ENCODE data around the gene TOX2. TPM values are rescaled to one million over a fixed set of nuclear protein-coding genes. Genes with fewer than 3 reads are reported as not detected.

Gene TOX2
- total RNA-seq, 1 experiment from 2014 or later = 1.7 TPM

DNA sequence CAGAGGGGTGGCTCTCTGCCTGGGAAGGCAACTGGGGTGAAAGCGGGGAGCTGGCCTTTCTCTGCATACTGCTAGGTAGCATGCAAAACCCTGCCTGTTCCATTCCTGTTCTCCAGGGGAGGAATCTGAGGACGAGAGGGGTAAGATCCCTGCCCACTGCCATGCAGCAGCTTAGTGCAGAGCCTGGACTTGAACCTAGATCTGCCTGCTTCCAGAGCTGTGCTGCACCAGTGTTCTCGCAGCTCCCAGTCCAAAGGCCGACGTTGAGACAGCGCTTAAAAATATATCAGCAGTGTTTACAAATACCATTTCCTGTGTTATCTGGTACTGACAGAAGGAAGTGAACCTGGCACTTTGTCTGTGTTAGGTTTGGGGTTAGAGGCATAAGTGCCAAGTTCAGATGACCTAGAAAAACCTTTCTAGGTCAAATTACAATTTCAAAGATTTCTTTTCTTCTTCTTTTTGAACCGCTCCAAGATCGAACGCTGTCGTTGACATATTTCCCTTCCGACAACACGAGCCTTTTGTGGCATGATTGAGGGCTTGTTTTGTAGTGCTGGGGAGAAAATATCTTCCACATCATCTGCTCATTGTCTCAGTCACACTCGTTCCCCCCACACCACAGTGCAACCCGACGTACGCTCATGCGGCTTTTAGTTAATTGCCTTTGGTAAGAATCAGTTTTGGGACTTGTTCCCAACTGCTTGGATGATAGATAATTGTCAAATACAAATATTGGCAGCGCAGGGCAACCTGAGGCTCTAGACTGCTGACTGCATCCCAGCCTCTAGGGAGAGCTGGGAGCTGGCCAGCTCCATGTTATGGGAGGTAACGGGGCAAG lies 44.6 kb downstream of the TOX2 start:
- no peak overlapping the region for H2BK20ac ChIP-seq (ENCODE audit: low read depth, low read length, poor library complexity, severe bottlenecking)
- peaks cover 0 to 5% (median 0%) of the 10 kb centered on the region in 3 experiments; a peak in 2 of 7 replicates for H3K36me3 Mint-ChIP-seq (ENCODE audit: insufficient read depth in 1 of 3, low read depth in 3 of 3)
- H3T11ph ChIP-seq (ENCODE audit: low read length) = no peak overlapping the region
- no peak for DNase-seq
- H3K18ac ChIP-seq (ENCODE audit: insufficient read length, low read depth, low read length) = no peak overlapping the region
- H4K5ac ChIP-seq (ENCODE audit: insufficient read length, low read depth, low read length) = no peak overlapping the region
- WGBS (ENCODE audit: extremely low coverage, insufficient read length, low lambda C conversion rate) = no CpG with 5 or more reads among the region's 19 CpGs
- H3K14ac ChIP-seq (ENCODE audit: insufficient read depth, low read length) = no peak overlapping the region; the same call in 1 of the 2 replicates
- no peak overlapping the region for H3K9ac ChIP-seq (ENCODE audit: extremely low read depth, insufficient read length, low read length)
- H4K91ac ChIP-seq (ENCODE audit: insufficient read length, low read depth, low read length) = no peak overlapping the region
- H4K20me1 ChIP-seq (ENCODE audit: control insufficient read depth, insufficient read depth, insufficient read length) = no peaks in the 10 kb centered on the region
- H3K23me2 ChIP-seq (ENCODE audit: insufficient read length, low read depth, low read length, poor library complexity, severe bottlenecking) = no peaks in the 10 kb centered on the region
- peaks cover 14% of the 10 kb centered on the region; the same call in 1 of the 2 replicates for H3K4me1 ChIP-seq (ENCODE audit: insufficient read depth, low read length)
- H3K27ac Mint-ChIP-seq = peak overlapping the region in 1 of 3 experiments; percentile 89; a peak in 2 of 7 replicates
- H2BK120ac ChIP-seq (ENCODE audit: low read depth, low read length, poor library complexity, severe bottlenecking) = no peak overlapping the region
- H2BK12ac ChIP-seq (ENCODE audit: insufficient read length, low read depth, low read length) = no peak overlapping the region
- H3K27me3 ChIP-seq (ENCODE audit: insufficient read depth, low read length) = no peaks in the 10 kb centered on the region; the same call in 1 of the 2 replicates
- no peaks in the 10 kb centered on the region for H3K79me2 ChIP-seq (ENCODE audit: insufficient read depth, low read length)
- H2AFZ ChIP-seq (ENCODE audit: low read length) = no peak overlapping the region
- H3K4ac ChIP-seq (ENCODE audit: low read depth, low read length) = no peak overlapping the region
- peaks cover 26 to 27% of the 10 kb centered on the region in 2 experiments for H3K4me1 Mint-ChIP-seq
- TF ChIP-seq CTCF (conservative IDR thresholded peaks at IDR 0.05) = no peak
- no peak overlapping the region for H4K8ac ChIP-seq (replicated peaks; ENCODE audit: insufficient read length, low read depth, low read length)
- H3K56ac ChIP-seq (ENCODE audit: insufficient read length, low read depth, low read length) = no peak overlapping the region
- H3K9me3 ChIP-seq (ENCODE audit: control insufficient read depth, low read depth, low read length) = no peaks in the 10 kb centered on the region
- no peak overlapping the region for H3K4me2 ChIP-seq (ENCODE audit: insufficient read depth, insufficient read length, low read length)
- H3K27ac ChIP-seq (ENCODE audit: insufficient read length, low read depth, low read length) = no peak overlapping the region
- H3K9me3 Mint-ChIP-seq = peaks cover 2 to 6% of the 10 kb centered on the region in 2 experiments; a peak in 1 of 5 replicates
- no peak overlapping the region for H3K4me3 Mint-ChIP-seq
- no peak overlapping the region for H2BK5ac ChIP-seq (ENCODE audit: insufficient read length, low read length)
- no peak overlapping the region for H2BK15ac ChIP-seq (ENCODE audit: low read depth, low read length)
- no peak overlapping the region for H2AK5ac ChIP-seq (ENCODE audit: insufficient read length, low read length)
- H3K27me3 Mint-ChIP-seq (ENCODE audit: low read depth) = no peaks in the 10 kb centered on the region; the same call in 1 of the 2 replicates
- no peaks in the 10 kb centered on the region for H3K79me1 ChIP-seq (ENCODE audit: insufficient read depth, low read depth, low read length, poor library complexity, severe bottlenecking)
- no peak overlapping the region for H3K23ac ChIP-seq (ENCODE audit: insufficient read length, low read depth, low read length)
